ENCODE results near the gene TRPV2.

Gene TRPV2

DNA sequence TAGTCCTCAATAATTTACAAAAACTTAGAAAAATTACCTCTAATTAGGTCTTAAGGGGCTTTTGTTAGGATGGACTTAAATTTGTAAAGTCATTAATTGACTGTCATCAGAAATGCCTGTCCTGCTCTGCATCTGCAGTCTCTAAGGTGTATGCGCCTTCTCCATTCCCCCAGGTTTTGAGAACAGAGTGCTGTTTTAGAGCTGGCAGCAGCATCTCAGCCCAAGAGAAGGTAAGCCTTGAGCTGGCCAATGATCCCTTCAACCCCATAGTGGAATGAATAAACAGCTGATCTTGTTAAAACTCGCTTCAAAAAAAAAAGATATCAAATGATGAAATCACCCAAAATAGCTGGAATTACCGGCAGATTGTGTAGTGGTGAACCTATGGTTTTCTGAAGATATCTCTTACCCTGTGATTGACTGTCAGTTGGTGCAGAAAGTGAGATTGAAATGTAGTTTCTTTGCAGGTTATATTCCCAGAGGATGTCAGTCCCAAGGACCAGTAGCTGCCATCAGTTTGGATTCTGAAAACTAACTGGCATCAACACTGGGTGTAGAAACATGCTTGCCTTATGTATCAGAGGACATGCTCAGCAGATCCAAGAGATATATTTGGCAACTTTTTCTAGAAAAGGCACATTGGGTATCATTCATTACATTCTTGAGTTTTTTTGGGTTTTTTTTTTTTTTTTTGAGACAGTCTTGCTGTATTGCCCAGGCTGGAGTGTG is 25.7 kb downstream of the TRPV2 start:
- H3K4me1 ChIP-seq (ENCODE audit: control insufficient read depth in 1 of 2, insufficient read depth in 2 of 2, low read length in 2 of 2) = peaks cover 7 to 14% of the 10 kb centered on the region in 2 experiments
- H3K4me3 ChIP-seq (ENCODE audit: low read depth, low read length) = no peak overlapping the region
- H3K36me3 ChIP-seq (ENCODE audit: control insufficient read depth in 1 of 2, insufficient read depth in 2 of 2, low read length in 2 of 2) = peaks cover 33 to 52% of the 10 kb centered on the region in 2 experiments
- DNase-seq = no peak
- no peak overlapping the region for H2BK5ac ChIP-seq (ENCODE audit: low read depth, low read length, poor library complexity)
- H3K9ac ChIP-seq (ENCODE audit: low read length) = peak overlapping the region; percentile 35
- H3K27ac ChIP-seq (ENCODE audit: low read depth, low read length) = no peak overlapping the region
- H2BK12ac ChIP-seq (ENCODE audit: low read length) = no peak overlapping the region
- H2AFZ ChIP-seq (ENCODE audit: insufficient read depth, low read length, poor library complexity) = no peak overlapping the region
- no peak overlapping the region for H4K91ac ChIP-seq (ENCODE audit: low read depth, low read length)
- H2AK5ac ChIP-seq (ENCODE audit: low read length) = no peak overlapping the region
- H3K4ac ChIP-seq (ENCODE audit: low read depth, low read length) = no peak overlapping the region
- peaks cover 2% of the 10 kb centered on the region for H3K9me3 ChIP-seq (ENCODE audit: insufficient read depth, low read depth, low read length)
- no peak overlapping the region for H4K8ac ChIP-seq (ENCODE audit: low read depth, low read length)
- peaks cover 10% of the 10 kb centered on the region for H3K79me2 ChIP-seq (ENCODE audit: control insufficient read depth, insufficient read depth, low read length, poor library complexity)
- H3K18ac ChIP-seq (ENCODE audit: low read length) = no peak overlapping the region
- H2BK120ac ChIP-seq (ENCODE audit: insufficient read depth, low read length, poor library complexity) = no peak overlapping the region
- no peak overlapping the region for H4K12ac ChIP-seq (ENCODE audit: low read depth, low read length)
- peaks cover 10% of the 10 kb centered on the region for H3K79me1 ChIP-seq (ENCODE audit: low read length)
- no CpG with 5 or more reads among the region's 3 CpGs for WGBS (ENCODE audit: extremely low coverage, insufficient coverage, insufficient read length)
- H3K14ac ChIP-seq (ENCODE audit: low read length) = no peak overlapping the region
- no peak overlapping the region for H3K23ac ChIP-seq (ENCODE audit: low read length)
- no peaks in the 10 kb centered on the region for H3K27me3 ChIP-seq (ENCODE audit: insufficient read depth, low read length)
- peak overlapping the region; percentile 11 for H3K4me2 ChIP-seq (ENCODE audit: low read length)

DNA sequence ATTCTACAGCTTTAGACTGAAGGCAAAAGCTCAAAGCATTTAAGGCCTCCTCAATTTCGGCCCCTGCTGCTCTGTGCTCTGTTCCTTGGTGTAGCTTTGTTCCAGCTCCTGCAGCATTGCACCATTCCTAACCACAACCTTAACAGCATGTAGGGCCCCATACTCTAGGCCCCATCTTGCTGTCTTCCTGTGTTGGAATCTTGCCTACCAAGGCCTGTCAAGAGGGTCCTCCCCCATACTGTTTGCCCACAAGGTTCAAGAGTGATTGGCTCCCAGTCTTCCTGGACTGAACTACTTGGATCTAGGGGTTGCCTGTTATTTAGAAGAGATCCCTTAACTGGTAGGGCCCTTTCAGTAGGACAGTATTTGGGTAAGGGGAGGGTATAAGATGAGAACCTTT is 26.8 kb downstream of the TRPV2 start:
- Histone ChIP-seq H3K27me3 (ENCODE audit: insufficient read depth, low read length) (no peaks in the 10 kb centered on the region), H2BK5ac (ENCODE audit: low read depth, low read length, poor library complexity) (no peak overlapping the region), H4K8ac (ENCODE audit: low read depth, low read length) (no peak overlapping the region), H3K79me2 (ENCODE audit: control insufficient read depth, insufficient read depth, low read length, poor library complexity) (peaks cover 10% of the 10 kb centered on the region), H3K4me2 (ENCODE audit: low read length) (peak overlapping the region; percentile 5), H3K79me1 (ENCODE audit: low read length) (peaks cover 10% of the 10 kb centered on the region), H3K36me3 (ENCODE audit: control insufficient read depth in 1 of 2, insufficient read depth in 2 of 2, low read length in 2 of 2) (peaks cover 43 to 63% of the 10 kb centered on the region in 2 experiments), H3K9ac (ENCODE audit: low read length) (peak overlapping the region; percentile 43), H2BK12ac (ENCODE audit: low read length) (no peak overlapping the region), H4K91ac (ENCODE audit: low read depth, low read length) (no peak overlapping the region), H2AK5ac (ENCODE audit: low read length) (no peak overlapping the region), H3K27ac (ENCODE audit: low read depth, low read length) (no peak overlapping the region), H2AFZ (ENCODE audit: insufficient read depth, low read length, poor library complexity) (no peak overlapping the region), H3K23ac (ENCODE audit: low read length) (no peak overlapping the region), H3K4me1 (ENCODE audit: control insufficient read depth in 1 of 2, insufficient read depth in 2 of 2, low read length in 2 of 2) (peaks cover 7 to 14% of the 10 kb centered on the region in 2 experiments), H4K12ac (ENCODE audit: low read depth, low read length) (no peak overlapping the region), H3K4ac (ENCODE audit: low read depth, low read length) (no peak overlapping the region), H3K4me3 (ENCODE audit: low read depth, low read length) (no peak overlapping the region), H2BK120ac (ENCODE audit: insufficient read depth, low read length, poor library complexity) (no peak overlapping the region), H3K14ac (ENCODE audit: low read length) (no peak overlapping the region), H3K18ac (ENCODE audit: low read length) (no peak overlapping the region), H3K9me3 (ENCODE audit: insufficient read depth, low read depth, low read length) (peaks cover 2% of the 10 kb centered on the region)
- no peak for DNase-seq
- WGBS (ENCODE audit: extremely low coverage, insufficient coverage, insufficient read length) = no CpG with 5 or more reads among the region's 1 CpG

DNA sequence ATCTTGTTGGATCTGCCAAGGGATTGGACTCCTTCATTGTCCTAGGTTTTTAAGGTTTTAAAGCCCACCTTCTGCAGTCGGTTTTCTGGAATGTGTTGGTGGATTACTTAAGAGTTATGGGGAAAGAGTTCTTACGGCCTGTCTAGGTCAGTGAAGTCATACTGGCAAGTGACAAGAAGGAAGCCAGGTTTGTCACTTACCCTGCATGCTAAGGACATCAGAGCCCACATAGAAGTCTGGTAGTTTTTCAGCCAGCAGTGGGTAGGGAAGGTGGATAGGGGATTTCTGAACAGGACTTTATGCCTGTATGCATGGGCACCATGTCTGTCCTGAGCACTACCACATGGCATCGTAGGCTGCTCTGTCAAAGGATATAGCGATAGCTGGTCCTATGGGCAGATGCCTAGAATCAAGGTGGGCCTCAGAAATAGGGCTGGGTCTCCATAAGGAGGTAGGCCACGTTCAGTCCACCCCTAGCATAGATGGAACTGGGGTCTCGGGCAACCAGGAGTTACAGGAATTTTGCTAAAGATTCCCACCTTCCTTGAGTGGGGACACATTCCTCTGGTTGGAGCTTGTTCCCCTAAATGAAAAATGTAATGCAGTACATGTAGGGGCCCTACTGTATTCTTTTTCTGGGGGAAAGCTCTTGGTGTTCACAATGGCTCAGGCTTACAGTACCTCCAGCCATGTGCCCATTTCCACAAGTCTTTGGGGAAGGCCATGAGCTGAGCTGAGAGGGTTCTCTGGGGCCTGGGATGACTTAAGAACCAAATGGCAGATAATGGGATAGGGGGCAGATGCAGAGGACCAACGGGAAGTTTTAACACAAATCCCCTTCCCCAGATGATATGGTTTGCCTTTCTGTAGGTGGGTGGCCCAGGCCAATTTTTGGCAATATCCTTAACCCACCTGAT is 27.5 kb downstream of the TRPV2 start:
- no CpG with 5 or more reads among the region's 7 CpGs for WGBS (ENCODE audit: extremely low coverage, insufficient coverage, insufficient read length)
- Histone ChIP-seq H3K4me1 (ENCODE audit: control insufficient read depth in 1 of 2, insufficient read depth in 2 of 2, low read length in 2 of 2) (peaks cover 7 to 14% of the 10 kb centered on the region in 2 experiments), H4K12ac (ENCODE audit: low read depth, low read length) (no peak overlapping the region), H3K36me3 (ENCODE audit: control insufficient read depth in 1 of 2, insufficient read depth in 2 of 2, low read length in 2 of 2) (peaks cover 50 to 70% of the 10 kb centered on the region in 2 experiments), H2AK5ac (ENCODE audit: low read length) (no peak overlapping the region), H4K8ac (ENCODE audit: low read depth, low read length) (no peak overlapping the region), H3K18ac (ENCODE audit: low read length) (no peak overlapping the region), H3K27me3 (ENCODE audit: insufficient read depth, low read length) (no peaks in the 10 kb centered on the region), H2BK120ac (ENCODE audit: insufficient read depth, low read length, poor library complexity) (no peak overlapping the region), H2AFZ (ENCODE audit: insufficient read depth, low read length, poor library complexity) (no peak overlapping the region), H3K27ac (ENCODE audit: low read depth, low read length) (no peak overlapping the region), H3K9ac (ENCODE audit: low read length) (no peak overlapping the region), H2BK5ac (ENCODE audit: low read depth, low read length, poor library complexity) (no peak overlapping the region), H3K9me3 (ENCODE audit: insufficient read depth, low read depth, low read length) (peaks cover 2% of the 10 kb centered on the region), H3K14ac (ENCODE audit: low read length) (no peak overlapping the region), H2BK12ac (ENCODE audit: low read length) (no peak overlapping the region), H3K4me2 (ENCODE audit: low read length) (no peak overlapping the region), H3K79me2 (ENCODE audit: control insufficient read depth, insufficient read depth, low read length, poor library complexity) (peaks cover 10% of the 10 kb centered on the region), H3K4me3 (ENCODE audit: low read depth, low read length) (no peak overlapping the region), H3K23ac (ENCODE audit: low read length) (no peak overlapping the region), H3K79me1 (ENCODE audit: low read length) (peaks cover 10% of the 10 kb centered on the region), H3K4ac (ENCODE audit: low read depth, low read length) (no peak overlapping the region), H4K91ac (ENCODE audit: low read depth, low read length) (no peak overlapping the region)
- no peak for DNase-seq

DNA sequence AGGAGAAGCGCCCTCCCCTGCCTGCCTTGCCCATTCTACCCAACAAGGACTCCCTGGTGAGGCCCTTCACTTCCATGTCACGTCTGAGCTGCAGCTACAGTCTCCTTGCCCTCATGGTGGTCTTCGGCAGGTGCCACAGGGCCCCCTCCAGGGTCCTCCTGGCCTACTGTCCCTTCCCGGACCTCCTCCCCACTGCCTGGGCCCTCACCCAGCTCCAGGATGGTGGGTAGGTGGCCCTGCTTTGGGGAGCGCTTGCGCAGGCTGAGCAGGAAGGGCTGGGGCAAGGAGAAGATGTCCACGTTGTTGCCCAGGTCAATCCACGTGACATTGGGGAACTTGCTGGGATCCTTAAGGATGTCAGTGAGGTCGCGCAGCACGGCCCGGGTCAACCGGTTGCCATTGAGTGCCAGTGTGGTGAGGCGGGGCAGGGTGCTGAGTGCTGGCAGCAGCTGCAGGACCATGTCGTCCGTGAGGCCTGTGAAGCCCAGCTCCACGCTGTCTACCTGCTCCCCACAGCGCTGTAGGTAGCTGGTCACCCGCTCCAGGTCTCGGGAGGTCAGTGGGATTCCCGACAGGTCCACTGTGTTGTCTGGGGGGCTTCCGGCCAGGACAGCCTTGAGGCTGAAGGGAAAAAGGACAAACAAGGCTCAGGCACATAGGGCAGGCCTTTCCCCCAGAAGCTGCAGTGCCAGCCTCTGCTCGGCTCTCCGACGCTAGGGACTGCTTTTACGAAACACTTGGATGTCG is 28.3 kb downstream of the TRPV2 start:
- Histone ChIP-seq H3K4me1 (ENCODE audit: control insufficient read depth in 1 of 2, insufficient read depth in 2 of 2, low read length in 2 of 2) (peaks cover 7 to 10% of the 10 kb centered on the region in 2 experiments), H2BK5ac (ENCODE audit: low read depth, low read length, poor library complexity) (no peak overlapping the region), H3K9ac (ENCODE audit: low read length) (no peak overlapping the region), H4K8ac (ENCODE audit: low read depth, low read length) (no peak overlapping the region), H4K12ac (ENCODE audit: low read depth, low read length) (no peak overlapping the region), H3K36me3 (ENCODE audit: control insufficient read depth in 1 of 2, insufficient read depth in 2 of 2, low read length in 2 of 2) (peaks cover 51 to 77% of the 10 kb centered on the region in 2 experiments), H3K9me3 (ENCODE audit: insufficient read depth, low read depth, low read length) (peaks cover 2% of the 10 kb centered on the region), H4K91ac (ENCODE audit: low read depth, low read length) (no peak overlapping the region), H3K23ac (ENCODE audit: low read length) (no peak overlapping the region), H2BK12ac (ENCODE audit: low read length) (no peak overlapping the region), H3K4ac (ENCODE audit: low read depth, low read length) (no peak overlapping the region), H3K79me1 (ENCODE audit: low read length) (peaks cover 6% of the 10 kb centered on the region), H2BK120ac (ENCODE audit: insufficient read depth, low read length, poor library complexity) (no peak overlapping the region), H3K4me3 (ENCODE audit: low read depth, low read length) (no peak overlapping the region), H3K27ac (ENCODE audit: low read depth, low read length) (no peak overlapping the region), H3K18ac (ENCODE audit: low read length) (no peak overlapping the region), H3K79me2 (ENCODE audit: control insufficient read depth, insufficient read depth, low read length, poor library complexity) (peaks cover 10% of the 10 kb centered on the region), H2AFZ (ENCODE audit: insufficient read depth, low read length, poor library complexity) (no peak overlapping the region), H3K27me3 (ENCODE audit: insufficient read depth, low read length) (no peaks in the 10 kb centered on the region), H3K4me2 (ENCODE audit: low read length) (no peak overlapping the region), H2AK5ac (ENCODE audit: low read length) (no peak overlapping the region), H3K14ac (ENCODE audit: low read length) (no peak overlapping the region)
- no CpG with 5 or more reads among the region's 27 CpGs for WGBS (ENCODE audit: extremely low coverage, insufficient coverage, insufficient read length)
- no peak for DNase-seq
